Measurements from ENCODE around the gene RRP1B.

RRP1B gene

DNA sequence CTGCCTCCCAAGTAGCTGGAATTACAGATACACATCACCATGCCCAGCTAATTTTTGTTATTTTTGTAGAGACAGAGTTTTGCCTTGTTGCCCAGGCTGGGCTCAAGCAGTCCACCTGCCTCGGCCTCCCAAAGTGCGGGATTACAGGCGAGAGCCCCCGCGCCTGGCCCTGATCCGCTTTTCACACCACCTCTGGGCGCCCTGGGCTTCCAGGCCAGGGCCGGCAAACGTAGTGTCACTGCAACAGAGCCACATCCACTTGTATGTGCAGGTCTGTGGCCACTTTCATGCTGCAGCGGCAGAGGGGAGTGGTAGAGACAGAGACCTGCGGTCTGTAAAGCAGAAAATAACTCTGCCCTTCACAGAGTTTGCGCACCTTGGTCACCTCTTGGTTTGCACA is 29.5 kb downstream of the RRP1B start:
- no peak for ATAC-seq
- no peak for TF ChIP-seq TCF4 (CRISPR knock-in tag; IDR thresholded peaks at IDR 0.05; ENCODE audit: borderline replicate concordance)

DNA sequence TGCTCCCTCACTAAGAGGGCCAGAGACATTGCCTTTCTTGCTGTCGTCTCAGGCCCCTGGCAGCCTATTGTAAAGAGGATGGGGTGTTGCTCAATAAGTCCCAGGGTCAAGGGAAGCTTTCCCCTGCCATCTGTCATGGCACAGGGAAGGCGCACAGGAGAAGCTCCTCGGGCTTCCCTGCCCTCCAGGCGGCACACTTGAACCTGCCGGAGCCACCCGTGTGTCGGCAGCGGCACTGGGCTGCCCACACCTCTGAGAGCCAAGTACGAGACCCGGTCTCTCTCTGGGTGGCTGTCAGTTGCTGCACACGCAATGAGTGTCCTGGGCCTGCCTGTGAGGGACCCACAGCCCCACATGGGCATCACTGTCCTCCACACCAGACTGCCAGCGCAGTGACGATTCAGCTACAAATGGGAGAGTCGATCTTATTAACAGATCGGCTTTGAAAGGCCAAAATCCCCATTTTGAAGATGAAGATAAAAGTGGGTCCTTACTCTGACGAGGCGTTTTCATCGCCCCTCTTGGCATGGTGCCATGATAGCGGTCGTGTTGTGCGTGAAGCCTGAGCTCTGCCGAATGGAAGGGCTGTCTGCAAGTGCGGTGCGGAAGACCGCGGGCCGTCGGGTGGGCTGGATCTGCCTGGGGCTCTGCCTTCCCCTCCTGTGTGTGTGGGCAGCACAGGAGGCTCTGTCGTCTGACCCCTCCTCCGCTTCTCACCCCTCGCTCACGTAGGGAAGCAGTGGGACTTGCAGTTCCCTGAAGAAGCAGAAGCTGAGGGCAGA is 30.4 kb downstream of the RRP1B start:
- ATAC-seq, result no peak
- TF ChIP-seq CSDC2 (CRISPR knock-in tag; IDR thresholded peaks at IDR 0.05), result no peak
- TF ChIP-seq GLIS3 (CRISPR knock-in tag; IDR thresholded peaks at IDR 0.05), result no peak
- TF ChIP-seq, protein P1, sequence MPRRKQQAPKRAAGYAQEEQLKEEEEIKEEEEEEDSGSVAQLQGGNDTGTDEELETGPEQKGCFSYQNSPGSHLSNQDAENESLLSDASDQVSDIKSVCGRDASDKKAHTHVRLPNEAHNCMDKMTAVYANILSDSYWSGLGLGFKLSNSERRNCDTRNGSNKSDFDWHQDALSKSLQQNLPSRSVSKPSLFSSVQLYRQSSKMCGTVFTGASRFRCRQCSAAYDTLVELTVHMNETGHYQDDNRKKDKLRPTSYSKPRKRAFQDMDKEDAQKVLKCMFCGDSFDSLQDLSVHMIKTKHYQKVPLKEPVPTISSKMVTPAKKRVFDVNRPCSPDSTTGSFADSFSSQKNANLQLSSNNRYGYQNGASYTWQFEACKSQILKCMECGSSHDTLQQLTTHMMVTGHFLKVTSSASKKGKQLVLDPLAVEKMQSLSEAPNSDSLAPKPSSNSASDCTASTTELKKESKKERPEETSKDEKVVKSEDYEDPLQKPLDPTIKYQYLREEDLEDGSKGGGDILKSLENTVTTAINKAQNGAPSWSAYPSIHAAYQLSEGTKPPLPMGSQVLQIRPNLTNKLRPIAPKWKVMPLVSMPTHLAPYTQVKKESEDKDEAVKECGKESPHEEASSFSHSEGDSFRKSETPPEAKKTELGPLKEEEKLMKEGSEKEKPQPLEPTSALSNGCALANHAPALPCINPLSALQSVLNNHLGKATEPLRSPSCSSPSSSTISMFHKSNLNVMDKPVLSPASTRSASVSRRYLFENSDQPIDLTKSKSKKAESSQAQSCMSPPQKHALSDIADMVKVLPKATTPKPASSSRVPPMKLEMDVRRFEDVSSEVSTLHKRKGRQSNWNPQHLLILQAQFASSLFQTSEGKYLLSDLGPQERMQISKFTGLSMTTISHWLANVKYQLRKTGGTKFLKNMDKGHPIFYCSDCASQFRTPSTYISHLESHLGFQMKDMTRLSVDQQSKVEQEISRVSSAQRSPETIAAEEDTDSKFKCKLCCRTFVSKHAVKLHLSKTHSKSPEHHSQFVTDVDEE (CRISPR knock-in tag; IDR thresholded peaks at IDR 0.05), result no peak
- no peak for TF ChIP-seq TOX (CRISPR knock-in tag; IDR thresholded peaks at IDR 0.05; ENCODE audit: borderline replicate concordance)
- TF ChIP-seq, protein P2, sequence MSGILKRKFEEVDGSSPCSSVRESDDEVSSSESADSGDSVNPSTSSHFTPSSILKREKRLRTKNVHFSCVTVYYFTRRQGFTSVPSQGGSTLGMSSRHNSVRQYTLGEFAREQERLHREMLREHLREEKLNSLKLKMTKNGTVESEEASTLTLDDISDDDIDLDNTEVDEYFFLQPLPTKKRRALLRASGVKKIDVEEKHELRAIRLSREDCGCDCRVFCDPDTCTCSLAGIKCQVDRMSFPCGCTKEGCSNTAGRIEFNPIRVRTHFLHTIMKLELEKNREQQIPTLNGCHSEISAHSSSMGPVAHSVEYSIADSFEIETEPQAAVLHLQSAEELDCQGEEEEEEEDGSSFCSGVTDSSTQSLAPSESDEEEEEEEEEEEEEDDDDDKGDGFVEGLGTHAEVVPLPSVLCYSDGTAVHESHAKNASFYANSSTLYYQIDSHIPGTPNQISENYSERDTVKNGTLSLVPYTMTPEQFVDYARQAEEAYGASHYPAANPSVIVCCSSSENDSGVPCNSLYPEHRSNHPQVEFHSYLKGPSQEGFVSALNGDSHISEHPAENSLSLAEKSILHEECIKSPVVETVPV (CRISPR knock-in tag; IDR thresholded peaks at IDR 0.05), result no peak
- no peak for TF ChIP-seq ZFP3 (CRISPR knock-in tag; IDR thresholded peaks at IDR 0.05)
- TF ChIP-seq PATZ1 (CRISPR knock-in tag; IDR thresholded peaks at IDR 0.05; ENCODE audit: borderline replicate concordance), result no peak
- no peak for TF ChIP-seq ARNTL (CRISPR knock-in tag; IDR thresholded peaks at IDR 0.05; ENCODE audit: borderline replicate concordance, low read depth)
- no peak for TF ChIP-seq SNAI2 (CRISPR knock-in tag; IDR thresholded peaks at IDR 0.05)
- no peak for TF ChIP-seq ZFP30 (CRISPR knock-in tag; IDR thresholded peaks at IDR 0.05)
- TF ChIP-seq CREB5 (CRISPR knock-in tag; IDR thresholded peaks at IDR 0.05; ENCODE audit: low read depth), result no peak
- no peak for TF ChIP-seq ESRRG (CRISPR knock-in tag; IDR thresholded peaks at IDR 0.05)
- TF ChIP-seq ZNF565 (CRISPR knock-in tag; conservative IDR thresholded peaks at IDR 0.05; ENCODE audit: low read depth), result no peak
- TF ChIP-seq RARB (CRISPR knock-in tag; IDR thresholded peaks at IDR 0.05), result no peak
- TF ChIP-seq ISL1 (CRISPR knock-in tag; IDR thresholded peaks at IDR 0.05), result no peak
- no peak for TF ChIP-seq OSR1 (CRISPR knock-in tag; IDR thresholded peaks at IDR 0.05)

DNA sequence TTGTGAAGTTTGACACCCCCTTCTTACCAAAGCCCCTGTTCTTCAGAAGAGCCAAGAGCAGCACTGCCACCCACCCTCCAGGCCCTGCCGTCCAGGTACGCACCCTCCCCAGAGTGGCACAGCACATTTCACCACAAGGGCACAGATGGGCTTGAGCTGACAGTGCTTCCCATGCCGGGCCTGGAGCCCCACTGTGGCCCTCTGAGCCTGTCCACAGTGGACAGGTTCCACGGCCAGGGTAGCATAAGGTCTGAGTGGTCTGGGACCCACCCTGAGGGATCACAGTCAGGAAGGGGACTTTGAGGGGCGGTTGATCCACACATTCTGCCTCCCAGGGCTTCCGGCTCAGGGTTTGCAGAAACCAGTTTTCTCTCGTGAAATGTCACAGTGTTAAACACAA is 31.0 kb downstream of the RRP1B start:
- no peak for ATAC-seq
- no peak for TF ChIP-seq ZFP30 (CRISPR knock-in tag; IDR thresholded peaks at IDR 0.05)
- TF ChIP-seq ESRRG (CRISPR knock-in tag; IDR thresholded peaks at IDR 0.05), result no peak
- no peak for TF ChIP-seq TOX (CRISPR knock-in tag; IDR thresholded peaks at IDR 0.05; ENCODE audit: borderline replicate concordance)
- TF ChIP-seq ISL1 (CRISPR knock-in tag; IDR thresholded peaks at IDR 0.05), result no peak
- no peak for TF ChIP-seq ZNF8 (CRISPR knock-in tag; IDR thresholded peaks at IDR 0.05)
- TF ChIP-seq ARNTL (CRISPR knock-in tag; IDR thresholded peaks at IDR 0.05; ENCODE audit: borderline replicate concordance, low read depth), result no peak
- TF ChIP-seq PATZ1 (CRISPR knock-in tag; IDR thresholded peaks at IDR 0.05; ENCODE audit: borderline replicate concordance), result no peak
- TF ChIP-seq CSDC2 (CRISPR knock-in tag; IDR thresholded peaks at IDR 0.05), result no peak
- TF ChIP-seq ZC3H10 (CRISPR knock-in tag; IDR thresholded peaks at IDR 0.05), result no peak
- TF ChIP-seq GLIS3 (CRISPR knock-in tag; IDR thresholded peaks at IDR 0.05), result no peak
- no peak for TF ChIP-seq OSR1 (CRISPR knock-in tag; IDR thresholded peaks at IDR 0.05)

Measured in SK-N-SH treated with all-trans-retinoic acid at 6 μM for 48 hours (cell line).